ENCODE results near the gene AQP5.

GRCh38 chr12:49916129-49916919, 45.3 kb upstream of the AQP5 start:
- no peak for TF ChIP-seq POLR2A (IDR thresholded peaks at IDR 0.05)
- no peak for TF ChIP-seq POLR2AphosphoS5 (IDR thresholded peaks at IDR 0.05)

Data from gastroesophageal sphincter (tissue), 2 donors.